ENCODE results near the gene PRELID2. TPM values are rescaled to one million over a fixed set of nuclear protein-coding genes. Genes with fewer than 3 reads are reported as not detected.

Gene PRELID2
- polyA plus RNA-seq, 3 donors: 0.77 to 2.0 (median 1.5) TPM

GRCh38 chr5:145856285-145856818 is 21.2 kb upstream of the PRELID2 start:
- no peak overlapping the region for H3K27ac ChIP-seq (ENCODE audit: low read depth in 1 of 2, low read length in 2 of 2)
- no peaks in the 10 kb centered on the region for H3K9me3 Mint-ChIP-seq
- peak overlapping the region in 5 of 7 donors; percentile 12 to 73 (median 47) for H3K27ac Mint-ChIP-seq
- no peaks in the 10 kb centered on the region for H4K20me1 ChIP-seq (ENCODE audit: insufficient read depth, low read length)
- H3K9ac ChIP-seq (ENCODE audit: insufficient read depth, low read length, poor library complexity, severe bottlenecking): peak overlapping the region; percentile 49
- H2AFZ ChIP-seq (ENCODE audit: insufficient read depth, low read depth, low read length, poor library complexity, severe bottlenecking): peak overlapping the region; percentile 84
- no peaks in the 10 kb centered on the region for H3K27me3 ChIP-seq (ENCODE audit: control insufficient read depth in 2 of 2, insufficient read depth in 2 of 2, low read length in 2 of 2)
- H3K4me3 Mint-ChIP-seq: peak overlapping the region; percentile 76 to 95
- H3K4me1 Mint-ChIP-seq: peaks cover 9% of the 10 kb centered on the region
- peak; percentile 15 to 66 (median 30) for DNase-seq
- no peaks in the 10 kb centered on the region for H3K36me3 ChIP-seq (replicated peaks in 1 of 2; ENCODE audit: control insufficient read depth in 1 of 2, insufficient read depth in 2 of 2, low read length in 2 of 2)
- H3K4me3 ChIP-seq (replicated peaks in 1 of 3; ENCODE audit: low read depth in 2 of 3, low read length in 3 of 3): peak overlapping the region; percentile 5 to 66 (median 35)
- peak overlapping the region; percentile 69 for H3K4me2 ChIP-seq (replicated peaks; ENCODE audit: extremely low read depth, low read length, poor library complexity, severe bottlenecking)
- intact Hi-C loops (cut with micrococcal nuclease): no loop called here
- no peaks in the 10 kb centered on the region for H3K36me3 Mint-ChIP-seq
- 4% methylated on average over 17 of the region's 25 CpGs for WGBS (ENCODE audit: insufficient coverage)
- peaks cover 7 to 9% of the 10 kb centered on the region in 2 donors for H3K4me1 ChIP-seq (ENCODE audit: control insufficient read depth in 1 of 2, insufficient read depth in 2 of 2, low read length in 2 of 2)
- no peaks in the 10 kb centered on the region for H3K79me2 ChIP-seq (ENCODE audit: insufficient read depth, low read length)
- no peak for TF ChIP-seq CTCF (IDR thresholded peaks at IDR 0.05)
- peaks cover 5 to 8% (median 7%) of the 10 kb centered on the region in 3 donors for H3K27me3 Mint-ChIP-seq (ENCODE audit: low read depth in 3 of 3)
- no peaks in the 10 kb centered on the region for H3K9me3 ChIP-seq (replicated peaks in 1 of 2; ENCODE audit: control insufficient read depth in 1 of 2, insufficient read depth in 1 of 2, low read length in 2 of 2)

- WGBS (ENCODE audit: insufficient coverage): no CpG with 5 or more reads among the region's 4 CpGs
- Mint-ChIP-seq H3K4me3 (peak overlapping the region; percentile 76 to 95), H3K27ac (peak overlapping the region in 1 of 7 donors; percentile 1), H3K4me1 (peaks cover 9% of the 10 kb centered on the region), H3K27me3 (ENCODE audit: low read depth in 3 of 3) (peaks cover 5 to 8% (median 7%) of the 10 kb centered on the region in 3 donors), H3K36me3 (no peaks in the 10 kb centered on the region), H3K9me3 (no peaks in the 10 kb centered on the region)
- peak overlapping the region; percentile 49 for H3K9ac ChIP-seq (ENCODE audit: insufficient read depth, low read length, poor library complexity, severe bottlenecking)
- peak overlapping the region; percentile 84 for H2AFZ ChIP-seq (ENCODE audit: insufficient read depth, low read depth, low read length, poor library complexity, severe bottlenecking)
- no peak for DNase-seq
- H3K36me3 ChIP-seq (replicated peaks in 1 of 2; ENCODE audit: control insufficient read depth in 1 of 2, insufficient read depth in 2 of 2, low read length in 2 of 2): no peaks in the 10 kb centered on the region
- no peaks in the 10 kb centered on the region for H3K9me3 ChIP-seq (replicated peaks in 1 of 2; ENCODE audit: control insufficient read depth in 1 of 2, insufficient read depth in 1 of 2, low read length in 2 of 2)
- no peaks in the 10 kb centered on the region for H3K27me3 ChIP-seq (ENCODE audit: control insufficient read depth in 2 of 2, insufficient read depth in 2 of 2, low read length in 2 of 2)
- peak overlapping the region in 1 of 3 experiments; percentile 66 for H3K4me3 ChIP-seq (replicated peaks in 1 of 3; ENCODE audit: low read depth in 2 of 3, low read length in 3 of 3)
- H3K4me1 ChIP-seq (ENCODE audit: control insufficient read depth in 1 of 2, insufficient read depth in 2 of 2, low read length in 2 of 2): peaks cover 7 to 9% of the 10 kb centered on the region in 2 donors
- intact Hi-C loops (cut with micrococcal nuclease): no loop called here
- TF ChIP-seq CTCF (IDR thresholded peaks at IDR 0.05): no peak
- H3K27ac ChIP-seq (ENCODE audit: low read depth in 1 of 2, low read length in 2 of 2): no peak overlapping the region
- no peaks in the 10 kb centered on the region for H4K20me1 ChIP-seq (ENCODE audit: insufficient read depth, low read length)
- H3K4me2 ChIP-seq (replicated peaks; ENCODE audit: extremely low read depth, low read length, poor library complexity, severe bottlenecking): peak overlapping the region; percentile 69
- H3K79me2 ChIP-seq (ENCODE audit: insufficient read depth, low read length): no peaks in the 10 kb centered on the region
Measured at GRCh38 chr5:145855763-145856267, 20.7 kb upstream of the PRELID2 start.
